T-helper 1 cell treated with Interleukin-12 subunit alpha and Interleukin-12 subunit beta and Interleukin-4 antibody, amounts not matched to agents 30 μg/mL and 1 μg/mL, for 36 hours (primary cell): ENCODE data around the gene KRT31.
"Not testable (repeated sequence)": the region's sequence is repeated elsewhere in the genome, so short reads cannot be mapped to it uniquely, and the experiment has no call there.

Source experiments
- H3K27ac Mint-ChIP-seq: one replicate; pipeline ENCODE4 v1.8.0; 2021; ENCODE audit warnings: mild to moderate bottlenecking, mixed read lengths
- H3K27me3 Mint-ChIP-seq: one replicate; pipeline ENCODE4 v1.8.0; 2021; ENCODE audit warnings: low read depth, mixed read lengths
- H3K36me3 Mint-ChIP-seq: one replicate; pipeline ENCODE4 v1.8.0; 2021; ENCODE audit warnings: low read depth, mixed read lengths
- H3K4me1 Mint-ChIP-seq: one replicate; pipeline ENCODE4 v1.8.0; 2021; ENCODE audit warnings: low read depth, mixed read lengths
- H3K4me3 Mint-ChIP-seq: one replicate; pipeline ENCODE4 v1.8.0; 2021; ENCODE audit warnings: mild to moderate bottlenecking, moderate library complexity, mixed read lengths
- H3K9me3 Mint-ChIP-seq: one replicate; pipeline ENCODE4 v1.8.0; 2021; ENCODE audit warnings: mixed read lengths

Gene KRT31

DNA sequence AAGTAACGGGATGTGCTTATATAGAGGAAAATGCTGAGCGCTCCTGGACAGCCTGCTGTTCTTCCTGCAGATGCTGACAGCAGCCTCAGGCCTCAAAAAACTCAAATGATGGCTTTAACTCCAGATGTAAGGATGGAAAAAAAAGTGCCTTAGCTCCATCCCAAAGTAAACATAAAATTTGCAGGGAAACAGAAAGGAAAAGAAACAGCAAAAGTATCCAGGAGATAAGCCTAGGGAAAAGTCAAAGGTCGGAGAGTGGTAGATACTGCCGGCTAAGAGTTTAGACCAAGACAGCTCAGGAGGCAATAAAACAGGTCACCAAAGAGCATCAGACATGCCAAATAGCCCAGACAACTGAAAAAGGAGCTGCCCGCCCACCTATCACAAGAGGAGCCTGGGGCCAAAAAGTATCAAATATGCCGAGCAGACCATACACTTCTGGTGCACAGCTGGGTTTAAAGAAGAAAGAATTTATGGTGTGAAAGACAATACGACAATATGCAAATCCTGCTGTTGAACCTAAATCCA is 6.9 kb downstream of the KRT31 start:
- H3K9me3 Mint-ChIP-seq, result peaks cover 23% of the 10 kb centered on the region

DNA sequence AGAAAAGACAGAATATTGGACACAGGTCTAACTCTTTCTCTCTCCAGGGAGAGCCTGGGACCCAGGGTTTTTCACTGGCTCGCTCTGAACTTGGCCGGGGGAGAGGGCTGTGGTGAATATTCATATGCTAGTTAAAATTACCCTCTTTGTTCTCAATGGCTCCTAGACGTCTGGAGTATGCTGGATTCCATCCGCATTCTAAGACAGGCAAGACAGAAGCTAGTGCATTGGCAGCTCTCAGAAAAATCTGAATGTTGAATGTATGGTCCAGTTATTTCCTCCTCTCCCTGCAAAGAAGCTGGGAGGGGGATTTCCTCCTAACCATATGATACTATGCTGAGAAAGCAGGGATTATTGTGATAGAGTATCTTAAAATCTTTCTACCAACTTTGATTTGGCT is 9.7 kb downstream of the KRT31 start:
- no peak overlapping the region for H3K27ac Mint-ChIP-seq
- peaks cover 19% of the 10 kb centered on the region for H3K27me3 Mint-ChIP-seq
- H3K36me3 Mint-ChIP-seq, result no peaks in the 10 kb centered on the region
- H3K9me3 Mint-ChIP-seq, result peaks cover 23% of the 10 kb centered on the region
- no peak overlapping the region for H3K4me3 Mint-ChIP-seq
- H3K4me1 Mint-ChIP-seq, result no peaks in the 10 kb centered on the region

More for the DNA sequence above, 6.9 kb downstream of the KRT31 start:
- no peak overlapping the region for H3K4me3 Mint-ChIP-seq
- peaks cover 13% of the 10 kb centered on the region for H3K27me3 Mint-ChIP-seq
- H3K27ac Mint-ChIP-seq, result no peak overlapping the region
- no peaks in the 10 kb centered on the region for H3K36me3 Mint-ChIP-seq
- H3K4me1 Mint-ChIP-seq, result no peaks in the 10 kb centered on the region

DNA sequence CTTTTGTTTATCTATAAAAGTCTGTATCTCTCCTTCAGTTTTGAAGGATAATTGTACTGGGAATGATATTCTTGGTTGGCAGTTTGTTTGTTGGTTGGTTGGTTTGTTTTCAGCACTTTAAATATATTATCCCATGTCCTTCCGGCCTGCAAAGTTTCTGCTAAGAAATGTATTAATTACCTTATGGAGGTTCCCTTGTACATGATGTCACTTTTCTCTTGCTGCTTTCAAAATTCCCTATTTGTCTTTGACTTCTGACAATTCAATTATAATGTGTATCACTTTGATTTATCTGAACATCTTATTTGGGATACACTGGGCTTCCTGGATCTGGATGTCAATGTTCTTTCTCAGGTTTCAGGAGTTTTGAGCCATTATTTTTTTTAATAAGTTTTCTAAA is 11.2 kb downstream of the KRT31 start:
- Mint-ChIP-seq H3K36me3 (no peaks in the 10 kb centered on the region), H3K27ac (no peak overlapping the region)

DNA sequence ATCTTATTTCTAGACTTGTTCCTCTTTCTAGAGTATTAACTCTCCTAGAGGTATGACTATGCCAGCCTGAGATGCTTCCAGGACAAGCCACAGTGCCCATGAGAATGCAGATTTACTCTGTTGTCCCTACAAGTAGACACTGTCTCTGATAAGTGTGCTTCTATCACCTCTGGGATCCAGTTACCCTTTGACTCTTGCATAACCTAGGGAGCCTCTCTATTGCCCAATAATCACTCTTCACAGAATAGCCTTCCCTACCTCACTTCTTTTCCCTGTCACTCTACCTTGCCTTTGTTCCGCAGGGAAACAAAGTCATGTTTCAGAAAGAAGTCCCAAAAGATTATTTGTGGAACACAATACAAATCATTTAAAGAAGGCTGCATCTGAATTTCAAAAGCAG is 13.7 kb downstream of the KRT31 start:
- H3K9me3 Mint-ChIP-seq, result peaks cover 18% of the 10 kb centered on the region

More for the DNA sequence above, 11.2 kb downstream of the KRT31 start:
- Mint-ChIP-seq H3K27me3 (peaks cover 13% of the 10 kb centered on the region), H3K4me1 (no peaks in the 10 kb centered on the region), H3K9me3 (peaks cover 23% of the 10 kb centered on the region), H3K4me3 (no peak overlapping the region)

DNA sequence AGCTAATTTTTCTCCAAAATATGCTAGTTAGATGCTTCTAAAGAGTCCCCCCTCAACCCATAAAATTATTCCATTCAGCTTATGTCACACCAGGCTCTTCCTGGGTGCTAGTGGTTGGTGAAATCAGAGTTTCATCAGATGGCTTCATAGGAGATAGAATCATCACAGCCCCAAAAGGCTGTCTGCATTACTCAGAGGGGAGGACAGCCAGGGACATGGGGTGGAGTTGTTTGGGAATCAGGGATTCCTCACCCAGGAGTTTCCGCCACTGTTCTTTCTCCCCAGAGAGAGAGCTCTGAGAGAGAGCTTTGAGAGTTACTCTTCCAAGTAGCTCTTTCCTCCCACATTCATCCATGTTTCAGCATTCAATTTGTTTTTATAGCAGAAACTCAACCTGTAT is 15.0 kb downstream of the KRT31 start:
- Mint-ChIP-seq H3K27me3 (peaks cover 15% of the 10 kb centered on the region), H3K4me3 (no peak overlapping the region), H3K36me3 (no peaks in the 10 kb centered on the region), H3K4me1 (no peaks in the 10 kb centered on the region), H3K27ac (no peak overlapping the region), H3K9me3 (peaks cover 10% of the 10 kb centered on the region)

More for the DNA sequence above, 13.7 kb downstream of the KRT31 start:
- Mint-ChIP-seq H3K36me3 (no peaks in the 10 kb centered on the region), H3K27ac (no peak overlapping the region), H3K4me1 (no peaks in the 10 kb centered on the region), H3K4me3 (no peak overlapping the region), H3K27me3 (peaks cover 15% of the 10 kb centered on the region)

- not testable (repeated sequence) for H3K27ac Mint-ChIP-seq, H3K9me3 Mint-ChIP-seq, H3K4me1 Mint-ChIP-seq, H3K4me3 Mint-ChIP-seq, H3K36me3 Mint-ChIP-seq
- H3K27me3 Mint-ChIP-seq, result peaks cover 16% of the 10 kb centered on the region
Observed at GRCh38 chr17:41381943-41382342, 15.5 kb downstream of the KRT31 start, which contains the start of gene KRT34. TSS of gene KRT34 (minus strand) at chr17:41382306. CDS start at chr17:41382246, 60 bp downstream.

GRCh38 chr17:41380091-41380490 is 17.3 kb downstream of the KRT31 start:
- H3K36me3 Mint-ChIP-seq, H3K4me1 Mint-ChIP-seq, H3K27ac Mint-ChIP-seq, H3K9me3 Mint-ChIP-seq, H3K4me3 Mint-ChIP-seq: not testable (repeated sequence)
- H3K27me3 Mint-ChIP-seq, result peaks cover 19% of the 10 kb centered on the region

DNA sequence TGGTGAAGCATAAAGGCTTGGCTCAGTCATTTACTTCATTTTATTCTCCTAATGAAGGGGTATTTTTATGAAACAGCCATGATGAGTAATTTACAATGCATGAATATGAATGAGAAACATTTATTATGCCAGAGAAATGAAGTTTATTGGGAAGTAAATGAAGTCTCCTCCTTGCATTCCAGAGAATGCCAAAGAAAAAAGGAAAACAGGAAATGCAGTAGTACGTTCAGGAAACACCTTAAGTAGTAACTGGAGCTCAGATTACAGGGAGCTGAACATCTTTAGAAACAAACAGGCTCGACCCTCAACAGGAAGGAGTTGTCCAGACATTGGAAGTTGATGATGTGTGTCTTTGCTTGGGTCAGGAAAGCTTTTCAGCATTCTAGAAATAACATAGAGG is 19.9 kb downstream of the KRT31 start:
- Mint-ChIP-seq H3K36me3 (no peaks in the 10 kb centered on the region), H3K27me3 (peaks cover 17% of the 10 kb centered on the region), H3K27ac (no peak overlapping the region), H3K4me3 (no peak overlapping the region), H3K4me1 (no peaks in the 10 kb centered on the region), H3K9me3 (no peaks in the 10 kb centered on the region)

- peaks cover 8% of the 10 kb centered on the region for H3K27me3 Mint-ChIP-seq
- no peak within 1 kb of the TSS for H3K4me3 Mint-ChIP-seq
- H3K9me3 Mint-ChIP-seq, result no peaks in the 10 kb centered on the region
- H3K27ac Mint-ChIP-seq, result no peak within 1 kb of the TSS
- H3K36me3 Mint-ChIP-seq, result no peaks in the 10 kb centered on the region
- no peaks in the 10 kb centered on the region for H3K4me1 Mint-ChIP-seq
Observed at GRCh38 chr17:41369713-41370112, 27.7 kb downstream of the KRT31 start, which contains the start of gene KRT33B. TSS of gene KRT33B (minus strand) at chr17:41369813. CDS start at chr17:41369750, 63 bp downstream.

DNA sequence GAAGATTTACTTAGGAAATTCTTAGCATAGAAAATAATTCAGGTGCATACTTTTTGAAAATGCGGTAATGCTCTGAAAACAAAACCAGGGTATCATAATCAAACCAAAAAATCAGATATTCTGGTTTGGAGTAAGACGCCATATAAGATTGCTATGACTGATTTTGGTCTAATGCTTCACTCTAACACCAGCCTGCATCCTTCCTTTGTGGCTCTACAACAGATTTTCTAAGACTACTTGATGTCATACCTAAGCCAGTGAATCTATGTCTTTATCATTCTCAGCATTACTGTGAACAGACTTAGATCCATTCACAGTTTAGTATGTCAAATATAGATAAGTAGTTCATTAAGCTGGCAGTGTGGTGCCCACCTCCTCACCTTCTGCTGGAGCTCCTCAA is 28.4 kb downstream of the KRT31 start:
- Mint-ChIP-seq H3K9me3 (no peaks in the 10 kb centered on the region), H3K27me3 (peaks cover 3% of the 10 kb centered on the region), H3K27ac (no peak overlapping the region), H3K4me3 (no peak overlapping the region), H3K4me1 (no peaks in the 10 kb centered on the region), H3K36me3 (no peaks in the 10 kb centered on the region)

GRCh38 chr17:41367426-41368075 is 29.9 kb downstream of the KRT31 start:
- Mint-ChIP-seq H3K36me3 (no peaks in the 10 kb centered on the region), H3K27me3 (peaks cover 3% of the 10 kb centered on the region), H3K4me1 (no peaks in the 10 kb centered on the region), H3K4me3 (no peak overlapping the region), H3K27ac (no peak overlapping the region), H3K9me3 (no peaks in the 10 kb centered on the region)

GRCh38 chr17:41366070-41366469 is 31.3 kb downstream of the KRT31 start:
- Mint-ChIP-seq H3K27ac (no peak overlapping the region), H3K27me3 (peaks cover 3% of the 10 kb centered on the region), H3K9me3 (no peaks in the 10 kb centered on the region), H3K4me3 (no peak overlapping the region), H3K4me1 (no peaks in the 10 kb centered on the region), H3K36me3 (no peaks in the 10 kb centered on the region)

GRCh38 chr17:41363881-41364280 is 33.5 kb downstream of the KRT31 start:
- Mint-ChIP-seq H3K27ac (no peak overlapping the region), H3K4me1 (no peaks in the 10 kb centered on the region), H3K36me3 (no peaks in the 10 kb centered on the region), H3K9me3 (no peaks in the 10 kb centered on the region), H3K4me3 (no peak overlapping the region), H3K27me3 (peaks cover 10% of the 10 kb centered on the region)

GRCh38 chr17:41360296-41360995 is 37.0 kb downstream of the KRT31 start:
- no peaks in the 10 kb centered on the region for H3K9me3 Mint-ChIP-seq
- no peak overlapping the region for H3K27ac Mint-ChIP-seq
- H3K4me1 Mint-ChIP-seq, result no peaks in the 10 kb centered on the region
- no peak overlapping the region for H3K4me3 Mint-ChIP-seq
- H3K27me3 Mint-ChIP-seq, result peaks cover 20% of the 10 kb centered on the region
- H3K36me3 Mint-ChIP-seq, result no peaks in the 10 kb centered on the region

DNA sequence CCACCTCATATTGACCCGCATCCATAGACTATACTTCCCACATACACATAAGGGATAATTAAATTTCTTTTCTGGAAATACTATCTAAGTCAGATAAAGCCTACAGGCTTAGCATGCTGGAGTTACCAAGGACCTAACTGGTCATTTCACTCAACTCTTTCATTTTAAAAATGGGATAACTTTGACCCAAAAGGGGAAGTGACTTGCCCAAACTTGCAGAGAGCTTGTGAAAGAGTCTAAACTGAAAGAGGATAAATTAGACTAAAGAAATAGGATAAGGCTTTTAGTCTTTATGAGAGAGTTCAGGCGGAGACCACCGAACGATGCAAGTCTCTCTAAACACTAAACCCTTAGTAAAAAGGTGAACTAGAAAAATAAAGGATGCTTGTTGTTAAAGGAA is 42.9 kb downstream of the KRT31 start:
- peaks cover 31% of the 10 kb centered on the region for H3K27me3 Mint-ChIP-seq
- H3K27ac Mint-ChIP-seq, result no peak overlapping the region
- no peaks in the 10 kb centered on the region for H3K36me3 Mint-ChIP-seq
- H3K9me3 Mint-ChIP-seq, result no peaks in the 10 kb centered on the region
- no peak overlapping the region for H3K4me3 Mint-ChIP-seq
- H3K4me1 Mint-ChIP-seq, result peaks cover 3% of the 10 kb centered on the region
